NAMALWA (cell line): ENCODE measurements around the gene OPCML.

ENCODE experiments used
- DNase-seq: peaks from one replicate; pipeline ENCODE4 v3.0.0-alpha.2; 2015; ENCODE audit warnings: low spot score

OPCML gene

GRCh38 chr11:132655187-132655855, 877.0 kb downstream of the OPCML start:
- DNase-seq, result no peak

GRCh38 chr11:132653237-132653636, 879.1 kb downstream of the OPCML start:
- no peak for DNase-seq

- DNase-seq, result no peak
Measured at GRCh38 chr11:132650969-132651720, 881.2 kb downstream of the OPCML start.

GRCh38 chr11:132649277-132649676, 883.0 kb downstream of the OPCML start:
- DNase-seq, result no peak

GRCh38 chr11:132648851-132649250, 883.5 kb downstream of the OPCML start:
- DNase-seq, result no peak

GRCh38 chr11:132646890-132647289, 885.4 kb downstream of the OPCML start:
- no peak for DNase-seq

- no peak for DNase-seq
Measured at GRCh38 chr11:132644520-132645239, 887.6 kb downstream of the OPCML start.

GRCh38 chr11:132643239-132643638, 889.1 kb downstream of the OPCML start:
- DNase-seq, result no peak

- DNase-seq, result no peak
Measured at GRCh38 chr11:132640952-132641351, 891.3 kb downstream of the OPCML start.

- DNase-seq, result no peak
Measured at GRCh38 chr11:132639986-132640385, 892.3 kb downstream of the OPCML start.

GRCh38 chr11:132639403-132639802, 892.9 kb downstream of the OPCML start:
- DNase-seq, result no peak

GRCh38 chr11:132638423-132638822, 893.9 kb downstream of the OPCML start:
- DNase-seq, result no peak

- no peak for DNase-seq
Measured at GRCh38 chr11:132636523-132636922, 895.8 kb downstream of the OPCML start.

GRCh38 chr11:132632641-132633124, 899.6 kb downstream of the OPCML start:
- DNase-seq, result no peak

GRCh38 chr11:132631989-132632388, 900.3 kb downstream of the OPCML start:
- no peak for DNase-seq

- no peak for DNase-seq
Measured at GRCh38 chr11:132627981-132628380, 904.3 kb downstream of the OPCML start.

- no peak for DNase-seq
Measured at GRCh38 chr11:132626446-132626845, 905.9 kb downstream of the OPCML start.

GRCh38 chr11:132623511-132623910, 908.8 kb downstream of the OPCML start:
- DNase-seq, result no peak

GRCh38 chr11:132621976-132622580, 910.2 kb downstream of the OPCML start:
- DNase-seq, result no peak

GRCh38 chr11:132620423-132620822, 911.9 kb downstream of the OPCML start:
- no peak for DNase-seq

GRCh38 chr11:132610791-132611190, 921.5 kb downstream of the OPCML start:
- no peak for DNase-seq

GRCh38 chr11:132610216-132610615, 922.1 kb downstream of the OPCML start:
- DNase-seq, result no peak
